Astrocyte (in vitro differentiated cells and primary cell): ENCODE data around the gene PAPSS1. TPM values are rescaled to one million over a fixed set of nuclear protein-coding genes. Genes with fewer than 3 reads are reported as not detected.

Experiments used
- DNase-seq: peaks from one replicate; pipeline ENCODE4 v3.0.0-alpha.2; 2010; ENCODE audit warnings: low read depth
- FAIRE-seq: peaks from 2 replicates; lab custom pipeline; 2011; peaks lifted over from hg19 to GRCh38; lab: Jason Lieb, UNC
- H2AFZ ChIP-seq: 2 replicates; pipeline ENCODE4 v1.6.0; 2012; ENCODE audit warnings: low read depth, low read length, inconsistent platforms
- H3K27ac ChIP-seq: 2 replicates; pipeline ENCODE4 v1.5.1; 2011; ENCODE audit warnings: low read depth, low read length, inconsistent platforms
- H3K27me3 ChIP-seq: 2 replicates; pipeline ENCODE4 v1.6.0; 2011; ENCODE audit warnings: low read length, inconsistent platforms; ENCODE audit not compliant: insufficient read depth
- H3K36me3 ChIP-seq: 2 replicates; pipeline ENCODE4 v1.5.1; 2011; ENCODE audit warnings: low read length, inconsistent platforms; ENCODE audit not compliant: insufficient read depth
- H3K4me1 ChIP-seq: 2 replicates; pipeline ENCODE4 v1.5.1; 2011; ENCODE audit warnings: low read length, inconsistent platforms; ENCODE audit not compliant: insufficient read depth
- H3K4me2 ChIP-seq: 2 replicates; pipeline ENCODE4 v1.6.0; 2012; ENCODE audit warnings: low read length, inconsistent platforms
- H3K4me3 ChIP-seq: 2 replicates; pipeline ENCODE4 v1.5.1; 2011; ENCODE audit warnings: low read depth, mild to moderate bottlenecking, low read length, inconsistent platforms; ENCODE audit not compliant: insufficient read depth
- H3K79me2 ChIP-seq: 2 replicates; pipeline ENCODE4 v1.6.0; 2012; ENCODE audit warnings: mild to moderate bottlenecking, low read length, inconsistent platforms; ENCODE audit not compliant: insufficient read depth
- H3K9ac ChIP-seq: 2 replicates; pipeline ENCODE4 v1.6.0; 2012; ENCODE audit warnings: mild to moderate bottlenecking, low read length, inconsistent platforms
- H3K9me3 ChIP-seq: 2 replicates; pipeline ENCODE4 v1.5.1; 2012; ENCODE audit warnings: low read depth, mild to moderate bottlenecking, low read length, inconsistent platforms; ENCODE audit not compliant: insufficient read depth
- H4K20me1 ChIP-seq: 2 replicates; pipeline ENCODE4 v1.6.0; 2012; ENCODE audit warnings: low read length, inconsistent platforms; ENCODE audit not compliant: insufficient read depth
- H3K27ac Mint-ChIP-seq: one replicate; pipeline ENCODE4 v1.8.0; 2021; ENCODE audit warnings: mild to moderate bottlenecking, mixed read lengths; ENCODE audit not compliant: unreplicated experiment
- H3K27me3 Mint-ChIP-seq: one replicate; pipeline ENCODE4 v1.8.0; 2021; ENCODE audit warnings: low read depth, mixed read lengths; ENCODE audit not compliant: unreplicated experiment
- H3K36me3 Mint-ChIP-seq: one replicate; pipeline ENCODE4 v1.8.0; 2021; ENCODE audit warnings: low read depth, mixed read lengths; ENCODE audit not compliant: unreplicated experiment
- H3K4me1 Mint-ChIP-seq: one replicate; pipeline ENCODE4 v1.8.0; 2021; ENCODE audit warnings: low read depth, mixed read lengths; ENCODE audit not compliant: unreplicated experiment
- H3K4me3 Mint-ChIP-seq: one replicate; pipeline ENCODE4 v1.8.0; 2021; ENCODE audit warnings: mild to moderate bottlenecking, moderate library complexity, mixed read lengths; ENCODE audit not compliant: unreplicated experiment
- H3K9me3 Mint-ChIP-seq: one replicate; pipeline ENCODE4 v1.8.0; 2021; ENCODE audit warnings: mild to moderate bottlenecking, mixed read lengths; ENCODE audit not compliant: unreplicated experiment
- CTCF ChIP-seq: IDR thresholded peaks from 2 replicates; pipeline ENCODE4 v1.5.1; 2011; ENCODE audit warnings: low read depth, mild to moderate bottlenecking, inconsistent platforms, low read length, moderate library complexity; ENCODE audit not compliant: insufficient read depth
- EZH2 ChIP-seq: IDR thresholded peaks from 2 replicates; pipeline ENCODE4 v1.6.1; 2012; ENCODE audit warnings: mild to moderate bottlenecking, low read length, inconsistent platforms; ENCODE audit not compliant: insufficient read depth
- total RNA-seq: library from RNA; stranded (reverse); gene quantifications from 2 replicates; pipeline ENCODE4 v1.2.1, GENCODE V29; 2021

The PAPSS1 gene
- total RNA-seq, 1 donor from 2014 or later: 102 TPM

- no peaks in the 10 kb centered on the region for H3K9me3 ChIP-seq
- H3K9ac ChIP-seq: peak overlapping the region; percentile 10
- Mint-ChIP-seq H3K27me3 (no peaks in the 10 kb centered on the region), H3K36me3 (peaks cover 14% of the 10 kb centered on the region), H3K27ac (peak overlapping the region; percentile 1), H3K4me3 (no peak overlapping the region), H3K4me1 (peaks cover 35% of the 10 kb centered on the region), H3K9me3 (peaks cover 6% of the 10 kb centered on the region)
- FAIRE-seq (peak; percentile 84), DNase-seq (peak; percentile 89)
- peak overlapping the region; percentile 48 for H3K4me2 ChIP-seq
- no peak for TF ChIP-seq EZH2
- TF ChIP-seq CTCF: no peak
- H3K79me2 ChIP-seq: peaks cover 5% of the 10 kb centered on the region
- H3K4me3 ChIP-seq: no peak overlapping the region
- no peaks in the 10 kb centered on the region for H4K20me1 ChIP-seq
- H3K36me3 ChIP-seq: no peaks in the 10 kb centered on the region
- H3K27me3 ChIP-seq: no peaks in the 10 kb centered on the region
- peaks cover 18% of the 10 kb centered on the region for H3K4me1 ChIP-seq
- peak overlapping the region; percentile 68 for H3K27ac ChIP-seq
- H2AFZ ChIP-seq: no peak overlapping the region
These were observed 101.0 kb downstream of the PAPSS1 start for GRCh38 chr4:107619066-107619465.

- Histone ChIP-seq H3K36me3 (no peaks in the 10 kb centered on the region), H3K79me2 (peaks cover 5% of the 10 kb centered on the region), H3K4me1 (peaks cover 18% of the 10 kb centered on the region), H3K27me3 (no peaks in the 10 kb centered on the region), H4K20me1 (no peaks in the 10 kb centered on the region), H3K4me2 (peak overlapping the region; percentile 48), H2AFZ (no peak overlapping the region), H3K27ac (peak overlapping the region; percentile 68), H3K9me3 (no peaks in the 10 kb centered on the region), H3K4me3 (no peak overlapping the region), H3K9ac (peak overlapping the region; percentile 10)
- Mint-ChIP-seq H3K4me1 (peaks cover 33% of the 10 kb centered on the region), H3K27ac (peak overlapping the region; percentile 64), H3K9me3 (peaks cover 3% of the 10 kb centered on the region), H3K4me3 (peak overlapping the region; percentile 27), H3K27me3 (no peaks in the 10 kb centered on the region), H3K36me3 (peaks cover 14% of the 10 kb centered on the region)
- FAIRE-seq: peak; percentile 13
- TF ChIP-seq CTCF (no peak), EZH2 (no peak)
- no peak for DNase-seq
These were observed 101.4 kb downstream of the PAPSS1 start for GRCh38 chr4:107618656-107619055.

GRCh38 chr4:107616838-107617389 is 103.1 kb downstream of the PAPSS1 start:
- peaks cover 14% of the 10 kb centered on the region for H3K36me3 Mint-ChIP-seq
- Histone ChIP-seq H3K9me3 (no peaks in the 10 kb centered on the region), H3K27ac (no peak overlapping the region)

More at GRCh38 chr4:107616838-107617389, 103.1 kb downstream of the PAPSS1 start:
- FAIRE-seq (no peak), DNase-seq (no peak)
- Histone ChIP-seq H3K4me2 (no peak overlapping the region), H3K27me3 (no peaks in the 10 kb centered on the region), H3K4me1 (peaks cover 18% of the 10 kb centered on the region), H2AFZ (no peak overlapping the region), H3K79me2 (peaks cover 5% of the 10 kb centered on the region), H3K36me3 (peaks cover 4% of the 10 kb centered on the region), H4K20me1 (no peaks in the 10 kb centered on the region), H3K9ac (no peak overlapping the region), H3K4me3 (no peak overlapping the region)
- TF ChIP-seq CTCF: no peak
- no peak for TF ChIP-seq EZH2
- Mint-ChIP-seq H3K4me1 (peaks cover 33% of the 10 kb centered on the region), H3K9me3 (peaks cover 6% of the 10 kb centered on the region), H3K27me3 (no peaks in the 10 kb centered on the region), H3K27ac (peak overlapping the region; percentile 3), H3K4me3 (no peak overlapping the region)
